ENCODE data around the gene OCSTAMP.

The OCSTAMP gene, protein sequence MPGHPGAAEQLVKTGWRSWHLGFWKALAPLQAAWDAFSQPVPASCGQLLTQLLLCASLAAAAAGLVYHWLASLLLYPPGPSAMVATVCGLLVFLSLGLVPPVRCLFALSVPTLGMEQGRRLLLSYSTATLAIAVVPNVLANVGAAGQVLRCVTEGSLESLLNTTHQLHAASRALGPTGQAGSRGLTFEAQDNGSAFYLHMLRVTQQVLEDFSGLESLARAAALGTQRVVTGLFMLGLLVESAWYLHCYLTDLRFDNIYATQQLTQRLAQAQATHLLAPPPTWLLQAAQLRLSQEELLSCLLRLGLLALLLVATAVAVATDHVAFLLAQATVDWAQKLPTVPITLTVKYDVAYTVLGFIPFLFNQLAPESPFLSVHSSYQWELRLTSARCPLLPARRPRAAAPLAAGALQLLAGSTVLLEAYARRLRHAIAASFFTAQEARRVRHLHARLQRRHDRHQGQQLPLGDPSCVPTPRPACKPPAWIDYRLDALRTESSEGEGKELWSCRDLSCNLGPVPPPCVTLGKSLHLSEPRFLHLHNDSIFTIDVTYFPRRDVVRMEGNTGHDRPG

GRCh38 chr20:46550461-46550860 is at the start of gene OCSTAMP:
Gene OCSTAMP (minus strand): TSS chr20:46550654. CDS start chr20:46550560, 94 bp downstream.
- DNase-seq = no peak

DNA sequence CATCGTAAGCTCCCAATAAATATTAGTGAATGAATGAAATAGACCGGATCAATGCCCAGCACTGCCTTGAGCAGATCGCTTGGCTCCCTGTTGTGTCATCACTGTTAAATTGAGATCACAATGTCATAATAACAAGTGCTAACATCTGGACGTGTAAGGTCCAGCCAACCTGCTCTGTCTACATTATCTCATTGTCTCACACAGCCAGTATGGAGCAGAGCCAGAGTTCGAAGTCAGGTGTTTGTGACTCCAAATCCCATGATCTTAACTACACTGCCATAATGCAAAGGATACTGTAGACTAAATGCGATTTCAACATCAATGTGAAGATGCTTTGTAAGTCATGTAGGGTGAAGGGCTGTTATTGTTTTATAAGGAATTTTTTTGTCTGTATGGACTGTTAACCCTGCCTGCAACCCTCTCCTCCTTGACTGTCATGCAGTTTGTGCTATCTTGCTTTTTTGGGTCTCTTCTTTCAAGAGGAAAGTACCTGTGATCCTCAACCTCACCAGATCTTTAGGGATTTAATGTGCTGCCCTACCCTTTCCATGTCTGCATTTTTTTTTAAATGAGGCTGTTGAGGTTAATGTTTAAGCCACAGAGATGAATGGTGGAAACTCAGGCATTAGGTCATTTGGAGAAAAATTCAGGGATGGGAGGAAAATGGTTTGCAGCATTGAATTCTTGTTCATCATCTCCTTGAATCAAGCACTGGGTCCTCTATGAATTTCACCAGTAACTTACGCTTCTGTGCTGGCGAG is 49.0 kb upstream of the OCSTAMP start:
- no peak for DNase-seq

DNA sequence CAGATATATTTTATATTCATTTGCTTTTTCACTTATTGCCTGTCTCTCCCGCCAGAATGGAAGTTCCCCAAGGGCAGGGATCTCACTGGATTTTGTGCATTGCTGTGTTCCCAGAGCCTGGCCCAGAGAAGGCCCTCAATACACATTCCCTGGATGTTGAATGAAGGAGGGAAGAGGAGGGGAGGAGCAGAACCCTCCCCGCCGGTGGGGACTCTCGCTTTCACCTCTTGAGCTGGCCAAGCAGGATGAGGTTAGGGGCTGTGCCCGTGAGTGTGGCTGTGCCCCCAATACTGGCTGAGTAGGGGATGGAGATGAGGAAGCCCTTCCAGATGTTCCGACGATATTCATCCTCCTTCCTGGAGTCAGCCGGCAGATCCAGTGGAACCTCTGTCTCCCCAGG is 45.5 kb upstream of the OCSTAMP start:
- DNase-seq = no peak

DNA sequence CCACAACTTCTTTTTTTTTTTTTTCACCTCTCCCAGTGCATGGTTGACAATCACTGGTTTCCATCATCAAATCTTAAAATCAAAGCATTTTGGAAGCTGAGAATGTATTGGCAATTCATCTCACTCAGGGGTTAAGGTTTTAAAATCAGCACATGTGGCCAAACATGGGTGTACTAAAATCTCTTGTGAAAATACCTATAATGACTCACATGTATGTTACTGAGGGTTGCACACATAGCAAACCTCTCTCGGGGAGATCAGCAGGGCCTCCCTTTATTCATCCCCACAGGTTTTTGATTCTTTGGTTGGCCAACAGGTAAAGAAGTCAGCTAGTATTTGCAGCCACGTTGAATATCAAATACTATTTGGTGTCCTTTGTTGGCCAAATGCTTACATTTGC is 44.3 kb upstream of the OCSTAMP start:
- no peak for DNase-seq

- no peak for DNase-seq
These were observed 42.3 kb upstream of the OCSTAMP start for GRCh38 chr20:46592580-46593362.

DNA sequence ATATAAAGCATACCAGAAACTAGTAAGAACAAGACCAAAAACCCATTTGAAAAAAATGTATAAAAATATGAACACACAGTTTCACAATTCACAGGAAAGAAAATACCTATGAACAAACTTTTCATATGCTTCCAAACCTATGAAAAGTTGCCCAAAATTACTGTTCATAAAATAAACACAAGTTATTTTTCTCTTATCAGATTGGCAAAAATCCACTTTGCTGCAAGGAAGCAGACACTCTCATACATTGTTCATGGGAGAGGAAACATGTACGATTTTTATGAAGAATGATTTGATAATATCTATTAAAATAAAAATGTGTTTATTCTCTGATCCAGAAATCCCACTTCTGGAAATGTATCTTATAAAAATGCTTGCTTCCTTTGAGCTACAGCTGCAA is 40.0 kb upstream of the OCSTAMP start:
- no peak for DNase-seq

DNA sequence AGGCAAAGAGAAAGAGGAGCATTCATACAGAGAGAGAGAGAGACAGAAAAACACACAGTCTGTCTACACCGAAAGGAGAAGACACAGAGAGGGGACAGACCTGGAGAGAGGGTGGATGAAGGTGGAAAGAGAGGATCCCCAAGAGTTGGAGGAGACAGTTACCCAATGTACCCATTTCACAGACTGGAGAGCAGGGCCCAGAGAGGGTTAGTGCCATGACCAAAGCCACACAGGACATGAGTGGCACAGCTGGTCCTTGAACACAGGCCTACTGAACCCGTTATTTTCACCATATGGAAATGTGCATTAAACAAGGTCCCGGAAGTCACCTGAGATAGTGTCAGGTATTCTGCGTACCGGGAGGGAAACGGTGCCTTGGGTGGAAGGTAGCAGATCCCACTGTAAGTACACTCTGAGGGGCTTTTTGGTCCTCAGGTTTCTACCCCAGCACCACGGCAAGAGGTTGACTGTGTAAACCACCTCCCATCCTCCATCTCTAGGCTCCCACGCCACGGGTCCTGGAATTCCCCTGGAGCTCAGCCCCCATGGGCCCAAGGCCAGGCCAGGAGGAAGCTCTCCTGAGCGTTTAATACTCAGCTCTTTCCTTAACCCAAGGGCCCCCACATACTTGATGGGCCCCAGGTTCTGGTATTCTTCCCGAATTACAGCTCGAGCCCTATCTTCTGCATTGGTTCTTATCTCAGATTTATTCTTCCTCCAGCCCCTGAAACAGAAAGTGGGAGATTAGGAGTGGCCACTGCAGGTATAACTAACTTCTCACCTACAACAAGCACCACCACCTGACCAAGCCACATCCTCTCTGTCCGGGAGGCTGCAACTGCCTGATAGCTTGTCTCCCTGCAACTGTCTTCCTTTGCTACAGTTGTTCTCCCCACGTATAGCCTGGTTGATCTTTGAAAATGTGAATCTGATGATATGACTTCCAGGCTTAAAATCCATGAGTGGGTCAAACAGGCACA is 38.4 kb upstream of the OCSTAMP start:
- no peak for DNase-seq

- no peak for DNase-seq
These were observed 37.5 kb upstream of the OCSTAMP start for GRCh38 chr20:46587986-46588385.

DNA sequence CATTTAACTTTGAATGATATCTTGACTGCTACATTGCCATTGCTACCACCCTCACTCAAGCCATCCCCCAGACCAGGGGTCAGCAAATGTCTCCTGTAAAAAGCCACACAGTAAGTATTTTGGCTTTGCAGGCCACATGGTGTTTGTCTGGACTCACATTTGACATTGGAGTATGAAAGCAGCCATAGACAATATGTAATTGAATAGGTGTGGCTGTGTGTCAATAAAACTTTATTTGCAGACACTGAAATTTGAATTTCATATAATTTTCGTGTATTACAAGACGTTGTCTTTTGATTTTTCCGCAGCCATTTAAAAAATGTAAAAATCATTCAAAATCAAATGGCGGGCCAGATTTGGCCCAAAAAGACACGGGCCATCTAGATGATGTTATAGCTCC is 36.3 kb upstream of the OCSTAMP start:
- no peak for DNase-seq

DNA sequence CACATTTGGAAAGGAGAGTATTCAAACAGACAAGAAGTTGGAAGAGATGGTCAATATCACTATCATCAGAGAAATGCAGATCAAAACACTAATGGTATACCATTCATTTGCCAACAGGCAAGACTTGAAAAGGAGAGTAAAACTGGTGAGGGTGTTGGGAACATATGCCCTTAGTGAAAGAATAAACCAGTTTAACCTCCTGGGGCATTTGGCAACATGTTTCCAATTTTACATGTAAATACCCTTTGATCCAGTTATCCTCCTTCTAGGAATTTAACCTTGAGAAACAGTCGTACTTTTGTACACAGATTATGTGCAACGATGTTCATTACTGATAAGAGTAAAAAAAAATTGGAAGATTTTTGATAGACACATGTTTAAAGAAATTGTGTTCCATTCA is 34.1 kb upstream of the OCSTAMP start:
- no peak for DNase-seq

DNA sequence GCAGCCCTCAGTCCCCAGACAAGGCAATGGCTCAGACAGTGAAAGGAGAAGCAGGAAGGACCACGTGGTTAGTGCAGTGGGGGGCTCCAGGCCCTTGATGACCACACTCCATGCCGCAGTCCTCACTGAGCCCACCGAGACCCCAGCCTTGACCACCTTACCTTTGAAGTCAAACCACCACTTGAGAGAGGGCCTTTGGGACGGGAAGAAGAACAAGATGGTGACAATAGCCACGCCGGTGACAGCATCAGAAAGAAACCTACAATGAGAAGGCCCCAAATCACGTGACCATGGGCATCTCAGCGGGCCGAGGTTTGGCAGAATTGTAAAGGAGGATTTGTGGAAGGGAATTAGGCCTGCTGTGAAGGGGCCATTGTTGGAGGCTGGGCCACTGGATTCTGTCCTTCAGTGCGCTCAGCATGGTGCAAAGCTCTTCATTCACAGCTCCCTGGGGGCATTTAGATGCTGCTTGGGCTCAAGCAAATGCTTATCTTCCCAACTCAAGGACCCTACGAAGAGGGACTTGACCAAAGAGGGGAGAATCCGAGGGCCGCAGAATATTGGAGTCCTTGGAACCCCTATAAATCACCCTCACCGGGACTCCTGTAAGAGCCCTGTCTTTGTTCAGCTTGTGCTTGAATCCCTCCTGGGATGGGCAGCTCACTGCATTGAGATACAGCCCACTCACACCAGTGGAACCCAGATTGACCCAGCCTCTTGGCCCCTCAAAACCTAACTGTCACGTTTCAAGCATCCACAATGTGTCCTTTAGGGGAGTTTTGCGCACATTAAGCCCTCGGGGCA is 33.2 kb upstream of the OCSTAMP start:
- no peak for DNase-seq

DNA sequence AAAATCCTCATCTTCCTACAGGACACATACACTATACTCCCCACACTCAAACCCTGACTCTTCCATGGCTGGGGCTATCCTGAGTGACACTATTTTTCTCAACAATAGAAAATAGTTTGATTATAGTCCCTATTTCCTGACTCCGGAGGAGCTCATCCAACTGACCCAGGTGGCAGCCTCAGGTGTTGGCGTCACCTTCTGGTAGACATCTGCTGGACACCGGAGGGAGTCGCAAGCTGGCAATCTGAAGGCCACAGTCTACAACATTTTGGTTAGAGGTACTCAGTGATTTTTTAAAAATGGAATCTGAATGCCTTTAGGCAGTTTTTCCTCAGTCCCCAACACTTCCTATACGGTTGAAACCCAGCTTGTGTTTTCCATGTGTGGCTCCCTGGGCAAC is 32.2 kb upstream of the OCSTAMP start:
- DNase-seq = no peak

DNA sequence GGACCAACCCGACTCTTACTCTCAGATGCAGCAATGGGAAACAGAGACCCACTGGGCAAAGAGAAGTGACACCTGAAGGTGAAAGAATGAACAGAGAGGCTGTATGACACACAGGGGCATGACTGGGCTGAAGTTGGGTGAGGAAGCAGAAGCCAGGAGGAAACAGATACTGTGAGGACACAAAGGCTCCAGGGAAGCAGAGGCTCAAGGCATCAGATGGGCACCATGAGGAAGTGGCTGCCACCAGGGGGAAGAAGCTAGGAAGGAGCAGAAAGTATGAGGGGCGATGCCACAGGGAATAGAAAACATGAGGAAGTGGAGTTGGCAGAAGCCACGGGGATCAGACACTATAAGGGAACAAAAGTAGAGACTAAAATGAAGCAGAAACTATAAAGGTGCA is 30.9 kb upstream of the OCSTAMP start:
- DNase-seq = no peak

DNA sequence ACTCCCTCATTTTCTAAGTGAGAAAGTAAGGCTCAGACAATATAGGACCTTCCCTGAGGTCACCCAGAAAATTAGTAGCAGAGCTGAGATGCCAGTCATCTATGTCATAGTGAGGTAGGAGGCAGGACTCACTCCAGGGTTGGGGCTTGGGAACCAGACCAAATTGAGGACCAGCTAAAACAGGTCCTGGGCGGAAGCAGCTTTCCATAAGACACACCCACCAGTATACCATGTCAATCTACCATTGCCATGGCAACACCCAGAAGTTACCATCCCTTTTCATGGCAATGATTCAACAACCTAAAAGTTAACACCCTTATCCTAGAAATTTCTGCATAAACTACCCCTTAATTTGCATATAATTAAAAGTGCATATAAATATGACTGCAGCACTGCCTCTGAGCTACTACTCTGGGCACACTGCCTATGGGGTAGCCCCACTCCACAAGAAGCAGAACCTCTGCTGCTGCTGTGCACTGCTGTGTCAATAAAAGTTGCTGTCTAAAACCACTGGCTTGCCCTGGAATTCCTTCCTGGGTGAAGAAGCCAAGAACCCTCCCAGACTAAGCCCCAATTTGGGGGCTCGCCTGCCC is 30.3 kb upstream of the OCSTAMP start:
- DNase-seq = no peak

DNA sequence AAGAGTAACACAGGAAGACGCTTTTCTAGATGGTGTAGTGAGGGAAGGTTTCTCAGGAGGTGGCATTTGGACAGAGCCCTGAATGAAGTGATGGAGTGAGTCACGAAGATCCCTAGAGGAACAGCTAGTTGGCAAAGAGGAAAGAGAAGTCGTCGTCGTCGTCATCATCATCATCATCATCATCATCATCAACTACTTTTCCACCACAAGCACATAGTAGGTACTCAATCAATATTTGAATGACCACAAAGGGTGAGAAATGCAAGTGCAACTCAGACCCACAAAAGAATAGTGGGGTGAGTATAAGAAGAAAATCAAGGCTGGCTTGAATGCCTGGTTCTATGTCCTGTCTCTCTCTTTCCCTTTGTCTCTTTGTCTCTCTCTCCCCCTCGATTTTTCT is 28.3 kb upstream of the OCSTAMP start:
- DNase-seq = no peak

DNA sequence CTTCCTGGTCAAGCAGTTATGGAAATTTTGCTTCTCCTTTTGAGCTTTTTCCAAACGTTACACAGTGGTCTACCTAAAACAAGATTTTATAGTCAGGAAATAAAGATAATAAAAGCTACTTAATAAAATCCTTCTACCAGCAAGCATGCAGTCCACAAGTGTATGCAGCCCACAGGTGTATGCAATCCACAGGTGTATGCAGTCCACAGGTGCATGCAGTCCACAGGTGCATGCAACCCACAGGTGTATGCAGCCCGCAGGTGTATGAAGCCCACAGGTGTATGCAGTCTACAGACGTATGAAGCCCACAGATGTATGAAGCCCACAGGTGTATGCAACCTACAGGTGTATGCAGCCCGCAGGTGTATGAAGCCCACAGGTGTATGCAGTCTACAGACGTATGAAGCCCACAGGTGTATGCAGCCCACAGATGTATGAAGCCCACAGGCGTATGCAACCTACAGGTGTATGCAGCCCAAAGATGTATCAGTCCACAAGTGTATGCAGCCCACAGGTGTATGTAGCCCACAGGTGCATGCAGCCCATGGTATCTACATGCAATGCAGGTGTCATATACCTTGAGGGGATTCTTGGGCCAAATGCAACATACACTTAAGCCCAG is 26.4 kb upstream of the OCSTAMP start:
- DNase-seq = no peak

GRCh38 chr20:46575937-46576461 is 25.5 kb upstream of the OCSTAMP start:
- DNase-seq = no peak

- DNase-seq = no peak
These were observed 24.9 kb upstream of the OCSTAMP start for GRCh38 chr20:46575394-46575793.

DNA sequence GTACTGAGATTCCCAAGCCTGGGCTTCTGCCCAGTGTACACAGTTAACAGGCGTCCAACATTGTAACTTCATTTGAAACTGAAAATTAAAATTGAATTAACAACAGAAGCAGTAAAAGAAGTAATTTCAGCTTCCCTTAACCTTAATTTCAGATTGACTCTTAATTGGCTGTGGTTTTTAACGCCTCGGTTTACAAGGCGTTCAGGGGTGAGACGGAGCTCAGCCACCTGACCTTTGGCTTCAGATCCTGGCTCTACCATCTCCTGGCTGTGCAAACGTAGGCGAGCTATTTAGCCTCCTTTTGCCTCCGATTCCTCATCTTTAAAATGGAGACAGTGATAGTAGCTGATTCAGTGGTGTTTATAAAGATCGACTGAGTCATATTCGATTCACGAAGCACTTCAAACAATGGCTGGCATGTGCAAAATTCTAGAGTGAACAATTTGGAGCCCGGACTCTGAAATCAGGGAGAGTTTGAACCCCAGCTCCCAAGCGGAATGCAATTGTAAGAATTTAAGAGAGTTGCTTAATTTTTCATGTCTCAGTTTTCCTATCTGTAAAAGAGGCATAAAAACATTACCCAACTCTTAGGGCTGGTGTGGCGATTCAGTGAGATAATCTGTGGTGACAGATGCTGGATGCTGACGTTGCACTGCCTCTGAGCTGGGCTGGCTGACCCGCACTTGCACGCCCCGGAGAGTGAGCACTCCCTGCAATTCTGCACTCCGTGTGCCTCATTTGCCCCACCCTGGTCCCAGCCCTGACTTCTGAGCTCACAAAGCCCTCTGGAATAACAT is 23.5 kb upstream of the OCSTAMP start:
- no peak for DNase-seq
